Measurements from ENCODE around the gene PTGES3. TPM values are rescaled to one million over a fixed set of nuclear protein-coding genes. Genes with fewer than 3 reads are reported as not detected.

PTGES3 gene
- 51.6 and 57.3 TPM in 2 replicates for total RNA-seq

GRCh38 chr12:56688129-56688845 is at the start of gene PTGES3:
Gene PTGES3, minus strand, starts transcription at chr12:56688284. Its CDS starts 285 bp downstream, at chr12:56687999.

GRCh38 chr12:56724972-56725722 is 37.1 kb upstream of the PTGES3 start, which contains the start of gene NACA:
Gene NACA, minus strand, starts transcription at chr12:56725299. Its CDS starts 778 bp downstream, at chr12:56724521.

GRCh38 chr12:56645717-56646446 is 42.2 kb downstream of the PTGES3 start, which contains the start of gene ATP5F1B:
Gene ATP5F1B, minus strand, starts transcription at chr12:56645984. Its CDS starts 21 bp downstream, at chr12:56645963.

GRCh38 chr12:56630180-56630632 is 57.9 kb downstream of the PTGES3 start, which contains the start of gene BAZ2A:
Gene BAZ2A, minus strand, starts transcription at chr12:56630326. Its CDS starts 12,796 bp downstream, at chr12:56617530.

Other genes with a start within 250 kb of the PTGES3 start
- 4.2 and 4.4 TPM in 2 replicates for gene TIMELESS, start 238.9 kb downstream of the PTGES3 start, total RNA-seq
- not detected in 2 replicates for gene MIP, start 233.6 kb downstream of the PTGES3 start, total RNA-seq
- 1.5 and 2.2 TPM in 2 replicates for gene SPRYD4, start 219.7 kb downstream of the PTGES3 start, total RNA-seq
- not detected in 2 replicates for gene GLS2, start 200.1 kb downstream of the PTGES3 start, total RNA-seq
- gene RBMS2, start 166.5 kb downstream of the PTGES3 start, total RNA-seq, result 14.9 and 15.3 TPM in 2 replicates
- 16.6 and 25.3 TPM in 2 replicates for gene BAZ2A, start 58.0 kb downstream of the PTGES3 start, total RNA-seq
- 446 and 462 TPM in 2 replicates for gene ATP5F1B, start 42.3 kb downstream of the PTGES3 start, total RNA-seq
- gene NACA, start 37.0 kb upstream of the PTGES3 start, total RNA-seq, result 957 and 1,036 TPM in 2 replicates
- 3.1 and 4.9 TPM in 2 replicates for gene PRIM1, start 64.0 kb upstream of the PTGES3 start, total RNA-seq
- gene HSD17B6, start 75.0 kb upstream of the PTGES3 start, total RNA-seq, result 0.16 TPM in 1 of 2 replicates, not detected in the other
- gene SDR9C7, start 246.1 kb upstream of the PTGES3 start, total RNA-seq, result not detected in 2 replicates